Epithelial cell of proximal tubule (primary cell): ENCODE results near the gene CGNL1. TPM values are rescaled to one million over a fixed set of nuclear protein-coding genes. Genes with fewer than 3 reads are reported as not detected.

Source experiments
- DNase-seq: peaks from one replicate; pipeline ENCODE4 v3.0.0-alpha.2; 2011; ENCODE audit warnings: low read depth
- H3K4me3 ChIP-seq: 2 replicates; pipeline ENCODE4 v1.5.1; 2011; ENCODE audit warnings: low read depth, mild to moderate bottlenecking, low read length
- total RNA-seq: library from RNA; depleted of rRNA; stranded (reverse); fragments of >200 nt; gene quantifications from 2 replicates; pipeline ENCODE4 v1.2.3, GENCODE V29; 2015
- TF ChIP-seq, protein P1 (sequence below): conservative IDR thresholded peaks from 2 replicates; pipeline ENCODE4 v1.5.1; 2012; ENCODE audit warnings: low read depth, mild to moderate bottlenecking, low read length

Gene CGNL1
- total RNA-seq, 1 donor from 2014 or later: 3.2 TPM

DNA sequence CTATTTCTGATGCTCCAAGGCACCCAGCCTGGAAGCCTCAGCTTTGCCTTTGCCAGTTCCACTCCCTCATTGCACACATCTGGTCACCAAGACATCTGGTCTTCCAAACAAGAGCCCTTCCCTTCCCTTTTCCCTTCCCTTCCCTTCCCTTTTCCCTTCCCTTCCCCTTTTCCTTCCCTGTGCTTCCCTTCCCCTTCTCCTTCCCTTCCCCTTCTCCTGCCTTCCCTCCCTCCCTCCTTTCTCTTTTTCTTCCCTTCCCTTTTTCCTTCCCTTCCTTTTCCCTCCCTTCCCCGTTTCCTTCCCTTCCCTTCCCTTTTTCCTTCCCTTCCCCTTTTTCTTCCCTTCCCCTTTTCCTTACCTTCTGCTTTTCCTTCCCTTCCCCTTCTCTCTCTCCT is 2.4 kb upstream of the CGNL1 start:
- H3K4me3 ChIP-seq: no peak overlapping the region
- no peak for DNase-seq
- TF ChIP-seq, protein P1, sequence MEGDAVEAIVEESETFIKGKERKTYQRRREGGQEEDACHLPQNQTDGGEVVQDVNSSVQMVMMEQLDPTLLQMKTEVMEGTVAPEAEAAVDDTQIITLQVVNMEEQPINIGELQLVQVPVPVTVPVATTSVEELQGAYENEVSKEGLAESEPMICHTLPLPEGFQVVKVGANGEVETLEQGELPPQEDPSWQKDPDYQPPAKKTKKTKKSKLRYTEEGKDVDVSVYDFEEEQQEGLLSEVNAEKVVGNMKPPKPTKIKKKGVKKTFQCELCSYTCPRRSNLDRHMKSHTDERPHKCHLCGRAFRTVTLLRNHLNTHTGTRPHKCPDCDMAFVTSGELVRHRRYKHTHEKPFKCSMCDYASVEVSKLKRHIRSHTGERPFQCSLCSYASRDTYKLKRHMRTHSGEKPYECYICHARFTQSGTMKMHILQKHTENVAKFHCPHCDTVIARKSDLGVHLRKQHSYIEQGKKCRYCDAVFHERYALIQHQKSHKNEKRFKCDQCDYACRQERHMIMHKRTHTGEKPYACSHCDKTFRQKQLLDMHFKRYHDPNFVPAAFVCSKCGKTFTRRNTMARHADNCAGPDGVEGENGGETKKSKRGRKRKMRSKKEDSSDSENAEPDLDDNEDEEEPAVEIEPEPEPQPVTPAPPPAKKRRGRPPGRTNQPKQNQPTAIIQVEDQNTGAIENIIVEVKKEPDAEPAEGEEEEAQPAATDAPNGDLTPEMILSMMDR: no peak

DNA sequence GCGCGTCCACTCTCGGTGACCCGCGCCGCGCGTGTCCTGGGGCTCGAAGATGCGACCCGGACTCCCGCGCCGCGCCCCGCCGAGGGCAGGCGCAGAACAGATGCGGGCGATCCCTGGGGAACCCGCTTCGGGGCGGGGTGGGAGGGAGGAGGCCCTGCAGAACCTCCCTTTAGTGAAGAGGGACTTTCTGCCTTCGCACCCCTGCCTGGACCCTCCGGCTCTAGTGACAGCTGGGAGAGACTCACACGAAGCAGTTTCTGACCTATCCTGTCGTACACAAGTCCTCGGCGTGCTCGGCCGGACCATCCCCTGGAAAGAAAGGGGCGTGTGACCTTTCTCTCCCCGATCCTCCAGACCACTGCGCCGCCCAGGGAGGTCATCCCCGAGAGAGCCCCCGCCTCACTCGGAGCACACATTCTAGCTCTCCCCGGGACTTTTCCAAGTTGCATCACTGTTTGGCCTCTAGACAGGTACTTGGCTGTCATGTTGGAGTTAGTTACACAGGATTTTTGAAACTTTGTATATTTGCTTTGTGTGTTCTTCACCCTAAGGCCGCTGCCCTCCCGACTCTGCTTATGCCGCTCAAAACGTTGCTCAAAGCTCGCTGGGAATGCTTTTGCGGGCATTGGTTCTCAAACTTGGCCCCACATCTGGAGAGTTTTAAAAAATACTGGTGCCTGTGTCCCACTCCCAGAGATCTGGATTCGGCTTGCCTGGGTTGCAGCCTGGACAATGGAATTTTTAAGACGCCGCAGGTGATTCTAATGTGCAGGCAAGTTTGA is 582 bp downstream of the CGNL1 start:
- TF ChIP-seq, protein P1: no peak
- DNase-seq: no peak

DNA sequence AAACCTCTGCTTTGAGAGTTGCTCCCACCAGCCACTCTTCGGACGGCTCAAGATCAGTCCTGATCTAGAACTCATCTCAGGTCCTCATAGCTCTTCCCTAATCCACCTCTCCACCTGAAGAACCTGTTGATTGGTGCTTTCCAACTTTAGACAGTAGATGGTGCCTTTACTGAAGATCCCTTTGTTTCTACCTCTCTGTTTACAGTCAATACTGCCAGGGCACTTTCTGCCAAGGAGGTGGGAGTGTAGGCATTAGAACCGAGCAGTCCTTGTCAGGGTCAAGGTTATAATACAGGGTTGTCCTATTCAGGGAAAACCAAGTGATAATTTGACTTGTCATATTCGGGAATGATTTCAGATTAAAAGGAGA is 1.2 kb downstream of the CGNL1 start:
- no peak for DNase-seq
- TF ChIP-seq, protein P1: peak; percentile 31
- peak overlapping the region; percentile 88 for H3K4me3 ChIP-seq

More for the DNA sequence above, 582 bp downstream of the CGNL1 start:
- peak overlapping the region; percentile 88 for H3K4me3 ChIP-seq

DNA sequence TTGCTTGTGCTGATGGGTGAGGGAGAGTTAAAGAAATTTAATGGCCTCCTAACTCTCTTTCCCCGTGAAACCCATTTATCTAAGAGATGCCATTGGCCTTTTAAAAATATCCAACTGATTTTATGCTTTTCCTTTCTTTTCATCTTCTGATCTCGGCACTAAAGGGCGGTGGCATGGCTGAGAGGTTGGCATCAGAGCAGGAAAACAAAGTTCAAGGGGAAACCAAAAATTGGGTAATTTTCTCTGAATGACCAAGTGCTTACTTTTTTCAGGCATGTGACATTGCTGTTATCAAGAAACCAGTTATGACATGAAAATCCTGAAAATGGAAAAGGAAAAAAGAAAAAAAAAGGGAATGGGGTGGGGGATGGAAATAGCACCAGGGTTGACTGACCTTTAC is 3.2 kb downstream of the CGNL1 start:
- peak overlapping the region; percentile 88 for H3K4me3 ChIP-seq
- DNase-seq: no peak
- TF ChIP-seq, protein P1: no peak

DNA sequence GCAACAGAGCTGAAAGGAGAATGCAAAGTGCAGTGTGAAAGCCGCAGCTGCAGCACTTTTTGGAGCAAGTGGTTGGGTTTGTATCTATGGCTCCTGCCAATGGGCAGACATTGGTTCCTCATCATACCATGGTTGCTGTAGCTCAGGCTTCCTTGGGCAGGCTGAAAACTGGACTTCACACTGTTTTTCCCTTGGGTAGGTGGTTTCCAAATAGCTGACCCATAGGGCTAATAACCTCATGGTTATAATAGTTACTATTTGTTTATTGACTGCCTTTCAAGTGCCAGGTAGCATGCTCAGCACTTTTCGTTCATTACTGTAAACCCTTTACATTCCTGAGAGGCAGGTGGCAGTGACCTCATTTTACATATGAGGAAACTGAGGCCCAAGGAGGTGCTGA is 4.5 kb downstream of the CGNL1 start:
- no peak for DNase-seq
- H3K4me3 ChIP-seq: peak overlapping the region; percentile 88
- TF ChIP-seq, protein P1: no peak

DNA sequence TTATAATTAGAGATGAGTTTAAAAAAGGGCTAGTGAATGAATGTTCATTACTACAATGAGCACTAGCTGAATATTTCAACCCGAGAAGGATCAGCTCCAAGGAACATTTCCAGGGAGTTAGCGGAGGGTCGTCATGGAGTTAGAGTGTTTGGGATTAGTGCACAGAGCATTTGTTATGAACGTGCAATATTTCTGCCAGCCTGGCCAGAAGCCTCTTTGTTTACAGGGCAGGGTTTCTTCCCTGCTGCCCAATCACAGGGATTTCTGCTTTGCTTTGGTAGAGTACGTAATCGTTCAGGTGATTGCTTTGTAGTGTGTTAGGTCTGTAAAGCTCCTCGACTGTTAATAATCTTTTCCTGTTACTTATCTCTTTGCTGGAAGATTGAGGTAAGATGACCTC is 5.9 kb downstream of the CGNL1 start:
- no peak for DNase-seq
- H3K4me3 ChIP-seq: peak overlapping the region; percentile 88
- TF ChIP-seq, protein P1: no peak

DNA sequence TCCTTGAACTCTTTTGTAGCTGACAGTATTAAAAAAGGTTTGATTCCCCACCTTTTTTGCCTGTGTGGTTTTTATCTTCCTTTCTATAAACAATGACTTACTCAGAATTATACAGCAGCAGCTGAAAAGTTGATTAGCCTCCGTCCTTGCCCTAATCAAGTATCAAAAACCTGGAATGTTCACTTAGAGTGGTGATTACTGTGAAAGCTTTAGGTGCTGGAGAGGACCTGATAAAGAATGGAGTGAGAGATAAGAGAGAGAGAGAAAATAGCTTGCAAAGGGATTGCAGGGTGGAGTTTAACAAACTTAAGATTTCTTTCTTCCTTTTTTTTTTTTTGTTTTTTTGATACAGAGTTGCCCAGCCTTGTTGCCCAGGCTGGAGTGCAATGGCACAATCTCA is 6.7 kb downstream of the CGNL1 start:
- TF ChIP-seq, protein P1: no peak
- DNase-seq: no peak
- no peak overlapping the region for H3K4me3 ChIP-seq
